Activated CD4-positive, alpha-beta T cell treated with anti-CD3 and anti-CD28 coated beads for 36 hours (primary cell): ENCODE data around the gene NRIP1. TPM values are rescaled to one million over a fixed set of nuclear protein-coding genes. Genes with fewer than 3 reads are reported as not detected.
A peak's percentile ranks its signal among the peaks of the same experiment; 100 is the strongest.
"Not testable (repeated sequence)": the region's sequence is repeated elsewhere in the genome, so short reads cannot be mapped to it uniquely, and the experiment has no call there.

Experiments used
- ATAC-seq: fragments of 200-7000 bp; cut with Tn5 transposase; one replicate; pipeline ENCODE4 v1.10.0; 2021; ENCODE audit warnings: mild to moderate bottlenecking, moderate library complexity
- CTCF ChIA-PET: fragments of 350-600 bp; sonication (Branson Sonifier 250); formaldehyde crosslinking; loops from one replicate; lab custom pipeline; 2021; ENCODE audit warnings: antibody characterized with exemption; lab: Charles Lee
- POLR2A ChIA-PET: fragments of 350-600 bp; sonication (Branson Sonifier 250); formaldehyde crosslinking; loops from one replicate; lab custom pipeline; 2021; ENCODE audit warnings: antibody characterized with exemption, inconsistent platforms; lab: Charles Lee
- DNase-seq: peaks from one replicate; pipeline ENCODE4 v3.0.0-alpha.2; 2020
- H3K27ac Mint-ChIP-seq: one replicate; pipeline ENCODE4 v1.8.0; 2021; ENCODE audit warnings: mixed read lengths
- H3K27me3 Mint-ChIP-seq: one replicate; pipeline ENCODE4 v1.8.0; 2021; ENCODE audit warnings: mixed read lengths
- H3K36me3 Mint-ChIP-seq: one replicate; pipeline ENCODE4 v1.8.0; 2021; ENCODE audit warnings: low read depth, mixed read lengths
- H3K4me1 Mint-ChIP-seq: one replicate; pipeline ENCODE4 v1.8.0; 2021; ENCODE audit warnings: mixed read lengths
- H3K4me3 Mint-ChIP-seq: one replicate; pipeline ENCODE4 v1.8.0; 2021; ENCODE audit warnings: mild to moderate bottlenecking, moderate library complexity, mixed read lengths
- H3K9me3 Mint-ChIP-seq: one replicate; pipeline ENCODE4 v1.8.0; 2021; ENCODE audit warnings: low read depth, mixed read lengths
- intact Hi-C, 2 experiments: fragments of 100-400 bp; cut with DNase I in 1 of 2; cut with micrococcal nuclease in 1 of 2; formaldehyde crosslinking; loops; one replicate each; pipeline versions ENCODE4 v1.14.2 to v1.15.1; 2022 to 2024; cut with DNase I, micrococcal nuclease
- total RNA-seq, 2 experiments: library from RNA; stranded (reverse); gene quantifications; one replicate each; pipeline ENCODE4 v1.2.3, GENCODE V29; 2021

The NRIP1 gene
- total RNA-seq, 2 experiments from 2014 or later = 7.3 to 7.7 TPM

GRCh38 chr21:15037900-15038293 is 26.9 kb downstream of the NRIP1 start:
- H3K27ac Mint-ChIP-seq = no peak overlapping the region
- H3K27me3 Mint-ChIP-seq = no peaks in the 10 kb centered on the region
- ATAC-seq (no peak), DNase-seq (no peak)
- H3K9me3 Mint-ChIP-seq = peaks cover 3% of the 10 kb centered on the region
- no peak overlapping the region for H3K4me3 Mint-ChIP-seq
- intact Hi-C loops = no loop called here
- H3K36me3 Mint-ChIP-seq = peaks cover 23% of the 10 kb centered on the region
- CTCF ChIA-PET = no interaction called here
- H3K4me1 Mint-ChIP-seq = peaks cover 29% of the 10 kb centered on the region
- POLR2A ChIA-PET = no interaction called here

- no peak overlapping the region for H3K4me3 Mint-ChIP-seq
- no peak for ATAC-seq
- H3K9me3 Mint-ChIP-seq = no peaks in the 10 kb centered on the region
- CTCF ChIA-PET = no interaction called here
- H3K27me3 Mint-ChIP-seq = no peaks in the 10 kb centered on the region
- H3K27ac Mint-ChIP-seq = no peak overlapping the region
- no peak for DNase-seq
- peaks cover 17% of the 10 kb centered on the region for H3K36me3 Mint-ChIP-seq
- POLR2A ChIA-PET = interaction anchor here (0.5 kb wide), 1 partner anchor 410 kb away, joined by 4 read pairs; no protein-coding TSS in a partner anchor
- intact Hi-C loops = no loop called here
- H3K4me1 Mint-ChIP-seq = peaks cover 27% of the 10 kb centered on the region
Observed at GRCh38 chr21:15037095-15037899, 27.5 kb downstream of the NRIP1 start.

GRCh38 chr21:15036189-15036588 is 28.6 kb downstream of the NRIP1 start:
- ChIA-PET CTCF (no interaction called here), POLR2A (no interaction called here)
- no peak overlapping the region for H3K4me3 Mint-ChIP-seq
- H3K4me1 Mint-ChIP-seq = peaks cover 28% of the 10 kb centered on the region
- peak overlapping the region; percentile 23 for H3K27ac Mint-ChIP-seq
- H3K9me3 Mint-ChIP-seq = no peaks in the 10 kb centered on the region
- peaks cover 15% of the 10 kb centered on the region for H3K36me3 Mint-ChIP-seq
- intact Hi-C loops = no loop called here
- ATAC-seq (peak; percentile 49), DNase-seq (no peak)
- H3K27me3 Mint-ChIP-seq = no peaks in the 10 kb centered on the region

GRCh38 chr21:15034126-15034853 is 30.5 kb downstream of the NRIP1 start:
- intact Hi-C loops = no loop called here
- peaks cover 8% of the 10 kb centered on the region for H3K36me3 Mint-ChIP-seq
- H3K9me3 Mint-ChIP-seq = no peaks in the 10 kb centered on the region
- peaks cover 30% of the 10 kb centered on the region for H3K4me1 Mint-ChIP-seq
- peak overlapping the region; percentile 76 for H3K27ac Mint-ChIP-seq
- CTCF ChIA-PET = interaction anchor here (0.6 kb wide), 2 partner anchors 370 to 886 kb away, joined by 3 read pairs; no protein-coding TSS in a partner anchor
- POLR2A ChIA-PET = interaction anchor here (0.5 kb wide), 1 partner anchor 20 kb away, joined by 4 read pairs; no protein-coding TSS in a partner anchor
- no peaks in the 10 kb centered on the region for H3K27me3 Mint-ChIP-seq
- no peak overlapping the region for H3K4me3 Mint-ChIP-seq
- ATAC-seq = peak; percentile 80
- DNase-seq = no peak

- H3K9me3 Mint-ChIP-seq = no peaks in the 10 kb centered on the region
- ChIA-PET CTCF (no interaction called here), POLR2A (no interaction called here)
- ATAC-seq = peak; percentile 13
- peaks cover 35% of the 10 kb centered on the region for H3K4me1 Mint-ChIP-seq
- H3K4me3 Mint-ChIP-seq = no peak overlapping the region
- peaks cover 3% of the 10 kb centered on the region for H3K36me3 Mint-ChIP-seq
- H3K27me3 Mint-ChIP-seq = no peaks in the 10 kb centered on the region
- intact Hi-C loops = no loop called here
- DNase-seq = no peak
- H3K27ac Mint-ChIP-seq = no peak overlapping the region
Observed at GRCh38 chr21:15031790-15032357, 32.9 kb downstream of the NRIP1 start.

GRCh38 chr21:15031362-15031761 is 33.4 kb downstream of the NRIP1 start:
- intact Hi-C loops, H3K27ac Mint-ChIP-seq, H3K9me3 Mint-ChIP-seq, H3K27me3 Mint-ChIP-seq, H3K36me3 Mint-ChIP-seq, H3K4me3 Mint-ChIP-seq, CTCF ChIA-PET, POLR2A ChIA-PET, ATAC-seq, DNase-seq: not testable (repeated sequence)
- H3K4me1 Mint-ChIP-seq = peaks cover 33% of the 10 kb centered on the region

- CTCF ChIA-PET, H3K27ac Mint-ChIP-seq, H3K27me3 Mint-ChIP-seq: not testable (repeated sequence)
Observed at GRCh38 chr21:15030861-15031260, 33.9 kb downstream of the NRIP1 start.

GRCh38 chr21:15029077-15029476 is 35.7 kb downstream of the NRIP1 start:
- ATAC-seq = no peak
- Mint-ChIP-seq H3K36me3 (peaks cover 15% of the 10 kb centered on the region), H3K4me3 (no peak overlapping the region), H3K9me3 (no peaks in the 10 kb centered on the region), H3K27me3 (no peaks in the 10 kb centered on the region), H3K4me1 (peaks cover 26% of the 10 kb centered on the region), H3K27ac (no peak overlapping the region)
- POLR2A ChIA-PET = no interaction called here
- intact Hi-C loops = no loop called here
- DNase-seq = no peak
- CTCF ChIA-PET = interaction anchor here (1.5 kb wide), 1 partner anchor 15 kb away, joined by 4 read pairs; no protein-coding TSS in a partner anchor

More at GRCh38 chr21:15030861-15031260, 33.9 kb downstream of the NRIP1 start:
- H3K9me3 Mint-ChIP-seq, intact Hi-C loops, DNase-seq, POLR2A ChIA-PET, H3K4me3 Mint-ChIP-seq, H3K36me3 Mint-ChIP-seq, ATAC-seq: not testable (repeated sequence)
- H3K4me1 Mint-ChIP-seq = peaks cover 30% of the 10 kb centered on the region

GRCh38 chr21:15028186-15028585 is 36.6 kb downstream of the NRIP1 start:
- CTCF ChIA-PET = interaction anchor here (1.5 kb wide), 1 partner anchor 16 kb away, joined by 4 read pairs; no protein-coding TSS in a partner anchor
- Mint-ChIP-seq H3K9me3 (no peaks in the 10 kb centered on the region), H3K27ac (no peak overlapping the region), H3K4me3 (no peak overlapping the region), H3K4me1 (peaks cover 20% of the 10 kb centered on the region), H3K36me3 (peaks cover 15% of the 10 kb centered on the region), H3K27me3 (no peaks in the 10 kb centered on the region)
- DNase-seq = no peak
- intact Hi-C loops = no loop called here
- POLR2A ChIA-PET = no interaction called here
- no peak for ATAC-seq

- Mint-ChIP-seq H3K36me3 (peaks cover 21% of the 10 kb centered on the region), H3K27me3 (no peaks in the 10 kb centered on the region)
- CTCF ChIA-PET = no interaction called here
Observed at GRCh38 chr21:15027056-15027455, 37.7 kb downstream of the NRIP1 start.

GRCh38 chr21:15026370-15026769 is 38.4 kb downstream of the NRIP1 start:
- Mint-ChIP-seq H3K4me3 (no peak overlapping the region), H3K4me1 (peaks cover 23% of the 10 kb centered on the region), H3K27ac (no peak overlapping the region), H3K9me3 (peaks cover 8% of the 10 kb centered on the region), H3K36me3 (peaks cover 25% of the 10 kb centered on the region), H3K27me3 (no peaks in the 10 kb centered on the region)
- intact Hi-C loops = no loop called here
- CTCF ChIA-PET = no interaction called here
- ATAC-seq = no peak
- no peak for DNase-seq
- POLR2A ChIA-PET = no interaction called here

More at GRCh38 chr21:15027056-15027455, 37.7 kb downstream of the NRIP1 start:
- no peak overlapping the region for H3K27ac Mint-ChIP-seq
- intact Hi-C loops = no loop called here
- peaks cover 2% of the 10 kb centered on the region for H3K9me3 Mint-ChIP-seq
- H3K4me1 Mint-ChIP-seq = peaks cover 20% of the 10 kb centered on the region
- POLR2A ChIA-PET = no interaction called here
- H3K4me3 Mint-ChIP-seq = no peak overlapping the region
- DNase-seq (no peak), ATAC-seq (no peak)
